Measurements from ENCODE around the gene IL6R. TPM values are rescaled to one million over a fixed set of nuclear protein-coding genes. Genes with fewer than 3 reads are reported as not detected.

IL6R gene
- total and polyA plus RNA-seq, 2 of the 4 experiments (the other 2 are of a cell fraction): 5.3 to 9.5 TPM

DNA sequence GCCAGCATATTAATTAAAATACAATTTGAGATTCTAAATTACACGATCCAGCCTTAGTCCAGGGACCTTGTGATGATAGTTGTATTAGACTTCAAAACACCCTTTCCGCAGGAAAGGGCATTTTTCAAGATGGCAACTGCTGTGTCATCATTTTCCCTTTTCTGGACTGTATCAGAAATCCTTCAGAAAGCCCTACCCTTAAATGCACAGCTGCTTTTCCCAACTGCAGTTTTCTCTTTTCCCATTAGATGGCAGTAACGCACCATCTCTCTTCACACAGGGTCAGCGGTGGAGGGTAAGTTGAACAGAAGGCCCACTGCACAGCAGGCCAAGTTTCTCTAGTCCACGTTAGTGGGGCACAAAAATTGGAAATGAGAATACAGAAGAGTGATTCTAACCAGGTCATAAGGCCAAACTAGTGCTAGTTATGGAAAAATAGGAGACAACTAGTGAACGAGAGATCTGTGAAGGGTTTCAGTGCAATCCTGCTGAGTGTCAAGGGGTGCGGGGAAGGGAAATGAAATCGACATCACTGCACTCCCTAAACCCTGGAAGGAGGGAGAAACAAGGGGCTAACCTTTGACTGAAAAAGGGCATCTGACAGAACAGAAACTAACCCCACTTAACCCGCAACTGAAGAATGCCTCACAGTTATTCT is 74.8 kb downstream of the IL6R start (continued):
- TF ChIP-seq, protein P1, sequence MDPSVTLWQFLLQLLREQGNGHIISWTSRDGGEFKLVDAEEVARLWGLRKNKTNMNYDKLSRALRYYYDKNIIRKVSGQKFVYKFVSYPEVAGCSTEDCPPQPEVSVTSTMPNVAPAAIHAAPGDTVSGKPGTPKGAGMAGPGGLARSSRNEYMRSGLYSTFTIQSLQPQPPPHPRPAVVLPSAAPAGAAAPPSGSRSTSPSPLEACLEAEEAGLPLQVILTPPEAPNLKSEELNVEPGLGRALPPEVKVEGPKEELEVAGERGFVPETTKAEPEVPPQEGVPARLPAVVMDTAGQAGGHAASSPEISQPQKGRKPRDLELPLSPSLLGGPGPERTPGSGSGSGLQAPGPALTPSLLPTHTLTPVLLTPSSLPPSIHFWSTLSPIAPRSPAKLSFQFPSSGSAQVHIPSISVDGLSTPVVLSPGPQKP (IDR thresholded peaks at IDR 0.05; ENCODE audit: borderline replicate concordance, low read depth, low read length): no peak
- peak; percentile 99 for TF ChIP-seq MAFK (IDR thresholded peaks at IDR 0.05; ENCODE audit: low read depth, low read length)

DNA sequence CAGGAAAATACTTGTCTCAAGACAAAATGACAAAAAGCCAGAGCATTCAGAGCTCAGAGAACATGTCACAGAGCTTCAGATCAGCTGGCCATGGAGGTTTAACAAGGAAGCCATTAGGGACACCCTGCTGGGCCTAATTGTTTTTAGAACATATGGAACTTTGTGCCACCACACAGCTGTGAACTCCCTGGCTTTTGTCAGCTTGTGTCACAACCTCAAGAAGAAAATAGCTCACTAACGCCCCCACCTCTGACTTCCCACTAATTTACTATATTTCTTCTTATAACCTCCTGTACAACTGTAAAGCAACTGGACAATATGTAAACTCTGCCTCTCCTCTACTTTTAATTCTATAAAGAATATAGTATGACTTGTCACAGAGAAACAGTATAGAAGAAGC is 75.9 kb downstream of the IL6R start:
- H3K18ac ChIP-seq (ENCODE audit: low read depth, low read length): no peak overlapping the region
- ChIA-PET POLR2A (ENCODE audit: unreplicated experiment) (no interaction called here), CTCF (interaction anchor here (1.0 to 1.7 kb wide), 4 partner anchors 9 to 518 kb away, joined by 3 to 11 read pairs (median 4); no protein-coding TSS in a partner anchor)
- no peak overlapping the region for H3K23ac ChIP-seq (ENCODE audit: low read depth, low read length)
- H3K4me3 ChIP-seq (ENCODE audit: insufficient read depth, low read depth, low read length): no peak overlapping the region
- H3K27ac ChIP-seq (ENCODE audit: insufficient read depth, low read length): no peak overlapping the region
- H3K9ac ChIP-seq (ENCODE audit: low read depth, low read length): no peak overlapping the region
- no peak overlapping the region for H4K91ac ChIP-seq (ENCODE audit: insufficient read depth, low read depth, low read length)
- no peak overlapping the region for H2AK5ac ChIP-seq (ENCODE audit: low read depth, low read length)
- H2AFZ ChIP-seq (replicated peaks; ENCODE audit: low read length, poor library complexity): no peak overlapping the region
- BruUV-seq (replicated peaks): no TSS peak
- peaks cover 5% of the 10 kb centered on the region for H3K9me1 ChIP-seq (ENCODE audit: insufficient read depth, low read length)
- intact Hi-C loops (cut with micrococcal nuclease) (loop anchor here (5.0 kb wide), 1 partner anchor 186 kb away; no protein-coding TSS in a partner anchor), in situ Hi-C loops (cut with MboI; ENCODE audit: low sequenced_read_pairs) (loop anchor here (5.0 kb wide), 1 partner anchor 401 kb away; no protein-coding TSS in a partner anchor), dilution Hi-C loops (cut with HindIII; ENCODE audit: low sequenced_read_pairs, unreplicated experiment) (no loop called here)
- H4K8ac ChIP-seq (ENCODE audit: low read depth in 2 of 2, low read length in 2 of 2): no peak overlapping the region
- no peak for DNase-seq
- no peak overlapping the region for H3K56ac ChIP-seq (ENCODE audit: extremely low read depth, insufficient read depth, low read length)
- peaks cover 10% of the 10 kb centered on the region for H3K27me3 ChIP-seq (ENCODE audit: control insufficient read depth, insufficient read depth, low read length)
- H2AK9ac ChIP-seq (replicated peaks; ENCODE audit: low read depth, low read length, poor library complexity): no peak overlapping the region
- H2BK15ac ChIP-seq (ENCODE audit: low read depth, low read length): no peak overlapping the region
- H2BK5ac ChIP-seq (ENCODE audit: low read depth, low read length, poor library complexity, severe bottlenecking): no peak overlapping the region
- TF ChIP-seq, protein P2, sequence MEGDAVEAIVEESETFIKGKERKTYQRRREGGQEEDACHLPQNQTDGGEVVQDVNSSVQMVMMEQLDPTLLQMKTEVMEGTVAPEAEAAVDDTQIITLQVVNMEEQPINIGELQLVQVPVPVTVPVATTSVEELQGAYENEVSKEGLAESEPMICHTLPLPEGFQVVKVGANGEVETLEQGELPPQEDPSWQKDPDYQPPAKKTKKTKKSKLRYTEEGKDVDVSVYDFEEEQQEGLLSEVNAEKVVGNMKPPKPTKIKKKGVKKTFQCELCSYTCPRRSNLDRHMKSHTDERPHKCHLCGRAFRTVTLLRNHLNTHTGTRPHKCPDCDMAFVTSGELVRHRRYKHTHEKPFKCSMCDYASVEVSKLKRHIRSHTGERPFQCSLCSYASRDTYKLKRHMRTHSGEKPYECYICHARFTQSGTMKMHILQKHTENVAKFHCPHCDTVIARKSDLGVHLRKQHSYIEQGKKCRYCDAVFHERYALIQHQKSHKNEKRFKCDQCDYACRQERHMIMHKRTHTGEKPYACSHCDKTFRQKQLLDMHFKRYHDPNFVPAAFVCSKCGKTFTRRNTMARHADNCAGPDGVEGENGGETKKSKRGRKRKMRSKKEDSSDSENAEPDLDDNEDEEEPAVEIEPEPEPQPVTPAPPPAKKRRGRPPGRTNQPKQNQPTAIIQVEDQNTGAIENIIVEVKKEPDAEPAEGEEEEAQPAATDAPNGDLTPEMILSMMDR (conservative IDR thresholded peaks at IDR 0.05; ENCODE audit: low read depth, low read length): no peak
- TF ChIP-seq SMC3 (IDR thresholded peaks at IDR 0.05; ENCODE audit: low read depth, low read length) (no peak), NFE2L2 (IDR thresholded peaks at IDR 0.05; ENCODE audit: low read depth, low read length) (no peak)
- TF ChIP-seq, protein P3, sequence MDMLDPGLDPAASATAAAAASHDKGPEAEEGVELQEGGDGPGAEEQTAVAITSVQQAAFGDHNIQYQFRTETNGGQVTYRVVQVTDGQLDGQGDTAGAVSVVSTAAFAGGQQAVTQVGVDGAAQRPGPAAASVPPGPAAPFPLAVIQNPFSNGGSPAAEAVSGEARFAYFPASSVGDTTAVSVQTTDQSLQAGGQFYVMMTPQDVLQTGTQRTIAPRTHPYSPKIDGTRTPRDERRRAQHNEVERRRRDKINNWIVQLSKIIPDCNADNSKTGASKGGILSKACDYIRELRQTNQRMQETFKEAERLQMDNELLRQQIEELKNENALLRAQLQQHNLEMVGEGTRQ (IDR thresholded peaks at IDR 0.05; ENCODE audit: low read depth, low read length): no peak
- no CpG with 5 or more reads among the region's 1 CpG for WGBS, 2 experiments (ENCODE audit: extremely low coverage in 2 of 2, insufficient read length in 1 of 2)
- no peaks in the 10 kb centered on the region for H3K36me3 ChIP-seq (ENCODE audit: control insufficient read depth, insufficient read depth, low read length)
- H3K79me1 ChIP-seq (ENCODE audit: low read depth in 1 of 2, low read length in 2 of 2): no peaks in the 10 kb centered on the region
- no peaks in the 10 kb centered on the region for H3K9me3 ChIP-seq (ENCODE audit: control insufficient read depth, insufficient read depth, low read length)
- H4K20me1 ChIP-seq (ENCODE audit: insufficient read depth, low read length): peaks cover 4% of the 10 kb centered on the region; the same call in 1 of the 2 replicates
- no peak overlapping the region for H2BK120ac ChIP-seq (ENCODE audit: low read depth, low read length)
- no peak overlapping the region for H2BK20ac ChIP-seq (ENCODE audit: low read depth, low read length)
- no peak overlapping the region for H3K14ac ChIP-seq (replicated peaks; ENCODE audit: low read depth, low read length)
- no peak for ATAC-seq (ENCODE audit: low read depth)
- peaks cover 3% of the 10 kb centered on the region; the same call in 1 of the 2 replicates for H3K4me1 ChIP-seq (ENCODE audit: control insufficient read depth, insufficient read depth, low read length)
- H3K4me2 ChIP-seq (ENCODE audit: low read depth, low read length): no peak overlapping the region
- H3K4ac ChIP-seq (ENCODE audit: low read depth, low read length): no peak overlapping the region
- no peak overlapping the region for H4K5ac ChIP-seq (ENCODE audit: low read depth, low read length)

Measured in IMR-90 (cell line).